ENCODE measurements around the gene EPAS1.

DNA sequence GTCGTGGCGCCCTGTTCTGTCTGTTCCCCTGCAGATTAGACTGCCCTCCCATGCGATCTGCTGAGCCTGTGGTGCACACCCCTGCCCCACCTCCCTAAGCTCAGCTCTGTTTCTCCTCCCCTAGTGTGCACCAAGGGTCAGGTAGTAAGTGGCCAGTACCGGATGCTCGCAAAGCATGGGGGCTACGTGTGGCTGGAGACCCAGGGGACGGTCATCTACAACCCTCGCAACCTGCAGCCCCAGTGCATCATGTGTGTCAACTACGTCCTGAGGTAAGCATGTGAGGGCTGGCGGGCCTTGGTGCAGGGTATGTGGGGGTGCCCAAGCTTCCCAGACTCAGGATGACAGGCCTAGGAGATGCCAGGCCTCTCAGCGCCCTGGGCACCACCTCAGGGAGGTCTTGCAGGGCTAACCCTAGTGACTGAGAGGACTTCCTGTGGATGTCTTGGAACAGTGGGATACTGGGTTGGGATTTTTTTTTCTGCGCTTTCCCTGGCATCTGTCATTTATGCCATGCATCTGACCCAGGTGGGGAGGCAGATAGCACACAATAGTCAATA is 78.4 kb downstream of the EPAS1 start:
- no peak for TF ChIP-seq POLR2A (IDR thresholded peaks at IDR 0.05)
- TF ChIP-seq CTCF (IDR thresholded peaks at IDR 0.05), result no peak

Measured in uterus (tissue), 2 donors.